MCF 10A (cell line): Measurements from ENCODE around the gene ANP32B. TPM values are rescaled to one million over a fixed set of nuclear protein-coding genes. Genes with fewer than 3 reads are reported as not detected.

ENCODE experiments used
- Bru-seq: library from RNA; stranded (reverse); fragments of 400-500 nt; gene quantifications from one replicate; lab custom pipeline; 2021; lab: Mats Ljungman, UMichigan
- BruChase-seq, 2 experiments: library from RNA; stranded (reverse); fragments of 400-500 nt; gene quantifications; one replicate each; lab custom pipeline; 2021; lab: Mats Ljungman, UMichigan
- BruUV-seq: library from RNA; stranded (reverse); fragments of 400-500 nt; replicated peaks from 2 replicates; lab custom pipeline; 2021; lab: Mats Ljungman, UMichigan
- CTCF ChIA-PET: fragments of 300-600 bp; sonication (Branson Sonifier 250); formaldehyde crosslinking; extraction: SDS; loops from one replicate; lab custom pipeline; 2021; ENCODE audit warnings: antibody characterized with exemption, inconsistent platforms; lab: Yijun Ruan, JAX
- POLR2A ChIA-PET: fragments of 300-600, 350-650 bp; sonication (Branson Sonifier 250); formaldehyde crosslinking; extraction: SDS; loops from one replicate; lab custom pipeline; 2020; ENCODE audit warnings: antibody characterized with exemption, inconsistent platforms; lab: Yijun Ruan, JAX
- DNase-seq: peaks from one replicate; pipeline ENCODE4 v3.0.0-alpha.2; 2018; ENCODE audit not compliant: unreplicated experiment
- H3K27ac Mint-ChIP-seq: one replicate; pipeline ENCODE4 v1.8.0; 2022; ENCODE audit warnings: mild to moderate bottlenecking, low read depth, mixed read lengths; ENCODE audit not compliant: unreplicated experiment
- H3K27me3 Mint-ChIP-seq: one replicate; pipeline ENCODE4 v1.8.0; 2022; ENCODE audit warnings: mixed read lengths; ENCODE audit not compliant: insufficient read depth, unreplicated experiment
- H3K36me3 Mint-ChIP-seq: one replicate; pipeline ENCODE4 v1.8.0; 2022; ENCODE audit warnings: mild to moderate bottlenecking, moderate library complexity, mixed read lengths; ENCODE audit not compliant: insufficient read depth, unreplicated experiment
- H3K4me1 Mint-ChIP-seq: one replicate; pipeline ENCODE4 v1.8.0; 2022; ENCODE audit warnings: mixed read lengths; ENCODE audit not compliant: insufficient read depth, unreplicated experiment
- H3K4me3 Mint-ChIP-seq: one replicate; pipeline ENCODE4 v1.8.0; 2022; ENCODE audit warnings: mild to moderate bottlenecking, moderate library complexity, mixed read lengths; ENCODE audit not compliant: unreplicated experiment
- H3K9me3 Mint-ChIP-seq: one replicate; pipeline ENCODE4 v1.8.0; 2022; ENCODE audit warnings: mixed read lengths; ENCODE audit not compliant: unreplicated experiment
- intact Hi-C: fragments of 100-400 bp; cut with micrococcal nuclease; formaldehyde crosslinking; loops from 2 replicates; pipeline ENCODE4 v1.14.1; 2022
- long read RNA-seq: library from polyadenylated mRNA; stranded (forward); transcript quantifications from one replicate; pipeline ENCODE4 v2.0.0, GENCODE V29; 2022
- total RNA-seq: library from RNA; stranded (reverse); gene quantifications from 2 replicates; pipeline ENCODE4 v1.2.3, GENCODE V29; 2022
- TF ChIP-seq, protein P1 (sequence below): fragments of 200-600 bp; IDR thresholded peaks from one replicate; pipeline ENCODE4 v1.8.0; 2022; ENCODE audit warnings: antibody characterized with exemption, mild to moderate bottlenecking; ENCODE audit not compliant: unreplicated experiment

ANP32B gene
- total RNA-seq: 218 and 245 TPM in 2 replicates
- Bru-seq, nascent RNA: percentile 96 among the genes with signal in this experiment
- percentile 92 among the genes with signal in this experiment for BruChase-seq, experiment 1, labeled RNA remaining after a 6-hour chase
- BruChase-seq, experiment 2, labeled RNA remaining after a 2-hour chase: percentile 89 among the genes with signal in this experiment
- long read RNA-seq, transcript ANP32B-201 (7 exons, 1,463 nt): major isoform, 444 of 488 reads
- long read RNA-seq, partial matches to known transcripts: 6 of 488 reads
- long read RNA-seq, other reads (novel, unspliced or antisense): 38 of 488 reads

DNA sequence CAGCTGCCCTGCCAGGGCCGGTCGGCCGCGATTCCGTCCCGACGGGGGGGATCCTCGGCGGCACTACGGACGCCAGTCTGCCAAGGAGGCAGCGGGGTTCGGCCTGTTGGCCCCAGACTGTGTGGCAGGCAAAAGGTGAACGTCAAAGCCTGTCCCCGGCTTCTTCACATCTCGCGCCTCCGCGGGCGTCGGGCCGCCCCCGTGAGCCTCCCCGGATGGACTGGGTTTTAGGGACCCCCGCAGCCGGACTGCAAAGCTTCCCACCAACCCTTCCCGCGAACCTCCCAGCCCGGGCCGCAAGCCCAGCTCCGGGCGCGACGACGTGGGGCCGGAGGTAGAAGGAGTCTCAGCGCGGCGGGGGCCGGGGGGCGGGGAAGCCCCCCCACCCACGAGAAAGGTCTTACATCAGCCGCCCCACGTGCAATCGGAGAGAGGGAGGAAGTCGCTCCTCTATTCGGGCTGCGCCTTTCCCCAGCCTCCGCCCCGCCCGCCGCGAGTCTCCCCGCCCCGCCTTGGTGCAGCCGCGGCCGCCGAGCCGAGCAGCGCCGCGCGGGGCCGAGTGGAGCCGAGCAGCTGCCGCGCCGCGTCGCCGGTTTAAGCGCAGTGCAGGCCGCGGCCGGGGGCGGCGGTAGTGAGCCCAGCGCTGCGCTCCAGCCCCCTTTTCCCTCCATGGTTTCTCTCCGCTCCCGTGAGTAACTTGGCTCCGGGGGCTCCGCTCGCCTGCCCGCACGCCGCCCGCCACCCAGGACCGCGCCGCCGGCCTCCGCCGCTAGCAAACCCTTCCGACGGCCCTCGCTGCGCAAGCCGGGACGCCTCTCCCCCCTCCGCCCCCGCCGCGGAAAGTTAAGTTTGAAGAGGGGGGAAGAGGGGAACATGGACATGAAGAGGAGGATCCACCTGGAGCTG, at the start of gene ANP32B:
Gene ANP32B, plus strand, starts transcription at position 659 of the 906 bp plus-strand sequence. Its CDS starts 215 bp downstream, at position 874.
- intact Hi-C loops: loop anchor here (1.0 to 2.0 kb wide), 2 partner anchors 60 to 74 kb away; partner anchors contain the start of gene NANS
- Mint-ChIP-seq H3K36me3 (no peaks in the 10 kb centered on the region), H3K4me3 (peak within 1 kb of the TSS; percentile 79), H3K4me1 (peaks cover 31% of the 10 kb centered on the region), H3K27ac (peak within 1 kb of the TSS; percentile 63), H3K9me3 (no peaks in the 10 kb centered on the region), H3K27me3 (no peaks in the 10 kb centered on the region)
- ChIA-PET POLR2A (interaction anchor here (0.7 to 9.5 kb wide), 21 partner anchors 9 to 350 kb away, joined by 3 to 91 read pairs (median 5); partner anchors contain the start of genes NANS, NCBP1, TBC1D2 and TRMO), CTCF (interaction anchor here (0.6 to 1.9 kb wide), 13 partner anchors 12 to 1200 kb away, joined by 3 to 10 read pairs (median 4); no protein-coding TSS in a partner anchor)
- BruUV-seq: TSS peak; percentile 80
- DNase-seq: peak; percentile 91
- TF ChIP-seq, protein P1, sequence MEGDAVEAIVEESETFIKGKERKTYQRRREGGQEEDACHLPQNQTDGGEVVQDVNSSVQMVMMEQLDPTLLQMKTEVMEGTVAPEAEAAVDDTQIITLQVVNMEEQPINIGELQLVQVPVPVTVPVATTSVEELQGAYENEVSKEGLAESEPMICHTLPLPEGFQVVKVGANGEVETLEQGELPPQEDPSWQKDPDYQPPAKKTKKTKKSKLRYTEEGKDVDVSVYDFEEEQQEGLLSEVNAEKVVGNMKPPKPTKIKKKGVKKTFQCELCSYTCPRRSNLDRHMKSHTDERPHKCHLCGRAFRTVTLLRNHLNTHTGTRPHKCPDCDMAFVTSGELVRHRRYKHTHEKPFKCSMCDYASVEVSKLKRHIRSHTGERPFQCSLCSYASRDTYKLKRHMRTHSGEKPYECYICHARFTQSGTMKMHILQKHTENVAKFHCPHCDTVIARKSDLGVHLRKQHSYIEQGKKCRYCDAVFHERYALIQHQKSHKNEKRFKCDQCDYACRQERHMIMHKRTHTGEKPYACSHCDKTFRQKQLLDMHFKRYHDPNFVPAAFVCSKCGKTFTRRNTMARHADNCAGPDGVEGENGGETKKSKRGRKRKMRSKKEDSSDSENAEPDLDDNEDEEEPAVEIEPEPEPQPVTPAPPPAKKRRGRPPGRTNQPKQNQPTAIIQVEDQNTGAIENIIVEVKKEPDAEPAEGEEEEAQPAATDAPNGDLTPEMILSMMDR: peak; percentile 83

DNA sequence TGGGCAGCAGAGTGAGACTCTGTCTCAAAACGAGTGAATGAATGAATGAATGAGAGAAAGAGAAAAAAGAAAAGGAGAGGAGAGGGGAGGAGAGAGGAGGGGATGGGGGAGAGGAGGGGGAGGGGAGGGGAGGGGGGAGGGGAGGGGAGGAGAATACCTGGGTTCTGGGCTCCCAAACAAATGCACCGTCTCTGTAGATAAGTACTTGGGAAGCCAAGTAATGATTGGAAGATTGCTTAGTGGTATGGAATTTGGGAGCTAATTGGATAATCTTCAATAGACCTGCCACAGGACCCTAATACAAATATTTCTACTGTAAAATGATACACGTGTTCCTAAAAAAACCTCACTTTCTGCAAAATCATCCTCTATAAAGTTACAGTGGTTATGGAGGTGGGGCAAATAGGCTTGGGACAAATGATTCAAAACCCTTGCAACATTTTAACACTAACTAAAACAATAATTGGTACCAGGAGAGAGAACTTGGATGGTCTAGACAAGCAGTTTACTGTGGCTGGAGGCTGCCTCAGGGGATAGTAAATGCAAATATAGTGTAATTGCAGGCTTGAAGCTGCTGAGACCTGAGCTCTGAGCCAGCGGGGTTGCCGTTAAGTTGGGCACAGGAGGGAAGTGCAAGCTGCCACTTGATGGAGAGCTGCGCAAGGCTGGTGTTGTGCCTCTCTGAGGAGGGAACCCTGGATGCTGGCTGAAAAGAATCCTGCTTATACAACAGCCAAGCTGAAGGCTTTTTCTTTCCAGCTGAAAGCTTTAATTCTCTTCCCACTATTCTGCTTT, 48.6 kb upstream of the ANP32B start:
- H3K4me3 Mint-ChIP-seq: no peak overlapping the region
- no peaks in the 10 kb centered on the region for H3K36me3 Mint-ChIP-seq
- TF ChIP-seq, protein P1: no peak
- H3K9me3 Mint-ChIP-seq: no peaks in the 10 kb centered on the region
- no peak for DNase-seq
- intact Hi-C loops: no loop called here
- H3K27me3 Mint-ChIP-seq: peaks cover 68% of the 10 kb centered on the region
- ChIA-PET CTCF (interaction anchor here (1.2 to 1.5 kb wide), 2 partner anchors 10 to 11 kb away, joined by 3 to 8 read pairs; no protein-coding TSS in a partner anchor), POLR2A (no interaction called here)
- H3K27ac Mint-ChIP-seq: no peak overlapping the region
- BruUV-seq: no TSS peak
- H3K4me1 Mint-ChIP-seq: no peaks in the 10 kb centered on the region

DNA sequence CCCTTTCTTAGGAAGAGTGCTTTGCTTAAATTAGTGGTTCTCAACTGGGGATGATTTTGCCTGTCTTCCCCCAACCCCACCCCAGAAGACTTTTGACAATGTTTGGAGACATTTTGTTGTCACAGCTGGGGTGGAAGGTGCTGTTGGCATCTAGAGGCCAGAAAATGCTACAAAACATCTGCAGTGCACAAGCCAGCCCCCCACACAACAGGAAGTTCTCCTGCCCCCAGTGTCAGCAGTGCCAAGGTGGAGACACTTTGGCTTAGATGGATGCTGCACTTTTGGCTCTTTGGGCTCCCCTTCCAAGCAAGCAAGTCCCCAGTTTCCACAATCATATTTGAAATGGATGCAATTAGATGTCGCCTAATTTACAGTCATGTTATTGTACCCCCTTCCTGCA, 47.9 kb upstream of the ANP32B start:
- H3K9me3 Mint-ChIP-seq: no peaks in the 10 kb centered on the region
- TF ChIP-seq, protein P1: no peak
- no peaks in the 10 kb centered on the region for H3K4me1 Mint-ChIP-seq
- no peaks in the 10 kb centered on the region for H3K36me3 Mint-ChIP-seq
- H3K27ac Mint-ChIP-seq: no peak overlapping the region
- H3K4me3 Mint-ChIP-seq: no peak overlapping the region
- ChIA-PET POLR2A (interaction anchor here (0.6 kb wide), 1 partner anchor 134 kb away, joined by 3 read pairs; no protein-coding TSS in a partner anchor), CTCF (interaction anchor here (1.5 kb wide), 1 partner anchor 11 kb away, joined by 8 read pairs; no protein-coding TSS in a partner anchor)
- H3K27me3 Mint-ChIP-seq: peaks cover 68% of the 10 kb centered on the region
- DNase-seq: no peak
- no TSS peak for BruUV-seq
- intact Hi-C loops: no loop called here
